HG02642 (cell line): Measurements from ENCODE around the gene DLL1.

Experiments
- ATAC-seq: cut with Tn5 transposase; IDR thresholded peaks from one replicate; pipeline ENCODE4 v1.9.1; 2021; ENCODE audit warnings: mild to moderate bottlenecking; ENCODE audit not compliant: unreplicated experiment, poor library complexity

Gene DLL1

DNA sequence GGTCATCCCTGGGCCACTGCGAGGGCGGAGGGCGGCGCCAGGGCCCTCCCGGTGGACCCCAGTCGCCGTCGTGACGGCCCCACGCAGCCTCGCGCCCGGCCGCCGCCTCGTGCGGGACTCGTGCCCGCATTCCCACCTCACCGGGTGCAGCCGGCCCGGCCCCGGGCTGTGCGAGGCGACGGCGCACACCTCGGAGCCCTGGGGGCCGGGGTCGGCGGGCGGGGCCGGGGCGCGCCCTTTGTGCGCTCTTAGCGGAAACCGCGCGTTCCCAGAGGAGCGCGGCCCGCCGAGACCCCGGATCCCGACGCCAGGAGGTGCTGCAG is 5.5 kb upstream of the DLL1 start:
- ATAC-seq = no peak

DNA sequence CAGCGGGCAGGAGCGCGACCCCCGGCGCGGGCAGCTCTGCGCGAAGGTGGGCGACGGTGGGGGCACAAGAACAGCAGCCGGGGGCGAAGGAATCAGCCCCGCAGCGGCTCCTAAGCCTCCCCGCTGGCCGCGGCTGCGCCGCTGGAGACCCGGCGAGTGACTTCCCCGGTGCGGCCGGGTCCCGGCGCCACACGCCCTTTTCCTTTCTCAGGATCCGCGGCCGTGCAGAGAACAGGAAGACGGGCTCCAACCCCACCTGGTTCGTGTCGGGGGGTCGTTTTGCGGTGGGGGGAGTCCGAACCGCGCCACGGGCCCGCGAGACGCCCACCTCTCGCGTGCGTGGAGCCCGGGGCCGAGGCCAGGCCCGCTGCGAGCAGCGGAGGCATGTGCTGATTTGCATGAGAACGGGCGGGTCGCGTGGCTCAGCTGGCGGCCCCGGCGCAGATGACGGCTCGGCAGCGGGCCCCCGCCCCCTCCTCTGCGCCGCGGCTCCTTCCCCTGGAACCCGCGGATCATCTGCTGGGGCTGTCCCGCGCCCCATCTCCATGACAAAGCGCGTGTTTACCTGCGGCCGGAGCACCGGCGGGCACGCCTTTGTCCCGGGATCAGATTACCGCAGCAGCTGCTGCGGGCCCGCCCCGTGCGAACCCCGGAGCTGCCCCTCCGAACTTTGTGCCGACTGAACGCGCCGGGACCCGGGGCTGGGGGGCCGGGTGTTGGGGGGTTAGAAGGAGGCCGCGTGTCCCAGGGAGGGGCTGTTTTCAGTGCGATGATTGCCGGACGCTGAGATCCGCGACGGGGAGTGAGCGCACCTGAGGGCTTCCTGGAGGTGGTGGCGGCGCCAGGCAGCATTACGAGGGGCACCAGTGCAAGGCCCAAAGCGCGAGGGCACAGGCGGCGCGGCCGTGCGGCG is 4.9 kb upstream of the DLL1 start:
- ATAC-seq = peak; percentile 61

DNA sequence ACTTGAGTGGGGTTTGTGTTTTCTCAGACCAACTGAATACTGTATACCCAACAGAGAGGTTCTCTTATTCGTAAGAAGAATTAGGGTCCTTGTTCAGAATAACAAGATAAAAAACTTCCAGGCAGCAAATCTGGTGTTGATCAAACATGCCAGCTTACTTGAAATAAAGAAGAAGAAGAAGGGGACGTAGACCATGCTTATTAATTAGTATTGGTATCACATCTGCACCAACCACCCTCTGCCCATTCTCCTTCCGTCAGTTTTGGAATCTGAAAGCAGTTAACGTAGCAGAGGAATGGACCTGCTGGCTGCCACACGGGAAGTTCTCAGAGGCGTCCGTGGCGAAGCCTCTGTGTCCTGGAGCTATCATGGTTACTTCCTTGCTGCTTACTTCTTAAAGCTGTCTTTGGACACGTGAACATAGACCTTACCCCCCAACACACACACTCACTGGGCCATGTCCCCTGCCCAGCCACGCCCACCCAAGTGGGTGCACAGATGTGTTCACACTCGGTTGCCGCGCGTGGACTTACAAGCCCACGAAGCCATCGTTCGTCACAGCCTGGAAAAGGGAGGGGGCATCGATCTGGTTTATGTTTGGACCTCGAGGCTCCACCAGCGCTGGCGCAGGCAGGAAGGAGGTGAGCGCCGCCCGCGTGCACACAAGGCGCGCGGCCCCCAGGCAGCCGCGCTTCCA is 4.1 kb upstream of the DLL1 start:
- peak; percentile 2 for ATAC-seq

DNA sequence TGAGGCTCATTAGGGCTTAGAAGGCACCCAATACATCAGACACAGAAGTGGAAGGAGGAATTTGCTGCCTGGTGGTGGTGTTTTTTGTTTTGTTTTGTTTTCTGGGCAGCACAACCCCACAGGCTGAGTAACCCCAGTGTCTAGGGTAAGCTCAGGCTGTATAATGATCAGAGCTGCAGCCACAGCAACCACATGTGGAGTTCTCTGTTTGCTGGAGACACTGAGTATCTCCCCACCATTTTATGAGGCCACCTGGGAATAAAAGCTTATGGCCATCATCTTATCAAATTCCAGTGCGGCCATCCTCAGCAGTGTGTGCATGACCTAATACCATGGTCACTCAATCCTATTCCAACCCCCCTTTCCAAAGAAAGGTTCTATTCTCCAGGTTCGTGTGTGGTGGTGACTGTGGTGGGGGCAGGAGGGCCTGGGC is 3.4 kb upstream of the DLL1 start:
- no peak for ATAC-seq

DNA sequence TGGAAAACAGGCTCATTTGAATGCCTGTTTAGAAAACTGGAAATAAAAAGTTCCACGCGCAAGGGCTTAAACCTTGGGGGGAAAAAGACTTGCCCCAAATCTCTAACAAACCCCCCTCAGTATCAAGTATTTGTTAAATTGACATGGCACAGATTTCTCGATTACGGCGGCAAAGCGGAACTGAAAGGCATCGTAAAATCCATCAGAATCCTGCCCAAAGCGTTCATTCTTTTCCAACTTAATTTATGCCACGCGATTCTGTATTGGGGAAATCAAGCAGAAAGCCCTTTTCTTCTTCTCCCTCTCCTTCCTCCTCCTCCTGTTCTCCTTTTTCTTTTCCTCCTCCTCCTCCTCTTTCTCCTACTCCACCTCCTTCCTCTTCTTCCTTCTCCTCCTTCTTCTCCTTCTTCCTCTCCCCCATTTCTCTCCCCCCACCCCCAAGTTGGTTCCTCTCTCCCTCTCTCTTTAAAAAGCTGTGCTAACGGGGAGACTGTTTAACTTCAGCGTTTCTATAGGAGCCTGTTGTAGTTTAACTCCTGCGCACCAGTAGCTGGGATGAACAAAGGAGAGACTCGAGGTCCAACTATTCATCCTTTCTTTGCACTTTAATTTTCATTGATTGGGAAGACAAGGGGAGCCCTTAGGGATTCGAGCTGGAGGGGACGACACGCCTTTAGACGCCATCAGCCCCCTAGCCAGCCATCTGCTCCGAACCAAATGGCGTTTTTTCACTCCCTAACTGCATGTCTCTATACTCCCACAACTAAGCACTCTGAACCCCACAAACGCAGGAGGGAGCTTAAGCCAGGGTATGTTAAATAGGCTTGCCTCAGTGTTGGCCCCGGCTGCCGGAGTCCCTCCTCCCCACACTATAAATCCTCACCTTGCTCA is 2.7 kb upstream of the DLL1 start:
- ATAC-seq = no peak

DNA sequence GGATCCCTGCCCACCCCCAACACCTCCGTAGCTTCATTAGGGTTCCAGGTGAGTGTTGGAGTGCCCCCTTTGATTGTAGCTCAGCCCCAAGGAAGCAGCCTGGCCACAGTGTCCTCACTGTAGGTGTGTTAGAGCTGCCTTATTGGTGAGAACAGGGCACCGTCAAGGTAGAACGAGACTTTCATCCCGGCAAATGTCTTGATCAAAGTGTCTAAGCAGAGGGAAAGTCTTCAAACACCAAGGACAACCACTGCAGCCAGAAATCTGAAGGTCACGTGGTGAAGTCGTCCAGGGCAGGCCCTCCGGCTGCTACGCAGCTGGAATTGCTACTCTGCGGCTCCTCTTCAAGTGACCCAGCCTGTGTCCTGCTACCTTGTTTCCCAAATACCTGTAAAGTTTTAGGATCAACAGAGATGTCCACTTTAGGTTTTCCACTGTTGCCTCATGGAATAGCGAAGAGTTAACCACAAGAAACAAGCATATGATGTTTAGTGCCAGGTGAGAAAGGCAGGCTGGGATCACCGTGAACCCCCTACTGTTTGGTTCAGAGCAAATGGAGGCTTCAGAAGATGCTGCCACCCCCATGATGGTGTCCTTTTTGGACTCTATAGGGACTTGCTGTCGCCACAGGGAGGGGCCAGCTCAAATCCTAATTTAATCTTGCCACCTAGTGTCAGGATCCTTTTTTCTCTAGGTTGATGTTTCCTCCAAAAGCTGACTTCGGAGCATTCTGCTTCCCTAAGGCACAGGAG is 1.7 kb upstream of the DLL1 start:
- ATAC-seq = no peak

DNA sequence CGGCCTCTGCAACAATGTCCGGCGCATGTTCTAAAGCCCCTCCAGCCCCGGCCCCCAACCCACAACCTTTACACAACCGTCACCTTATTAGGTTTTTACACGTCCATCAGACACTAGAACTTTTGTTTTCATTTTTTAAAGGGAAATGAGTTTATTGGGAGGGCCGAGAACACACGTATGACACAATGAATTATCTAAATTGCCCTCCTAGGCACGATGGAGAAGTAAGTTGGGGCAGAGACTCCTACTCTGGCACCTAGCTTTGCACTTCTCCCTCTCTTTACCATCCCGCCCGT is 1.2 kb upstream of the DLL1 start:
- no peak for ATAC-seq

DNA sequence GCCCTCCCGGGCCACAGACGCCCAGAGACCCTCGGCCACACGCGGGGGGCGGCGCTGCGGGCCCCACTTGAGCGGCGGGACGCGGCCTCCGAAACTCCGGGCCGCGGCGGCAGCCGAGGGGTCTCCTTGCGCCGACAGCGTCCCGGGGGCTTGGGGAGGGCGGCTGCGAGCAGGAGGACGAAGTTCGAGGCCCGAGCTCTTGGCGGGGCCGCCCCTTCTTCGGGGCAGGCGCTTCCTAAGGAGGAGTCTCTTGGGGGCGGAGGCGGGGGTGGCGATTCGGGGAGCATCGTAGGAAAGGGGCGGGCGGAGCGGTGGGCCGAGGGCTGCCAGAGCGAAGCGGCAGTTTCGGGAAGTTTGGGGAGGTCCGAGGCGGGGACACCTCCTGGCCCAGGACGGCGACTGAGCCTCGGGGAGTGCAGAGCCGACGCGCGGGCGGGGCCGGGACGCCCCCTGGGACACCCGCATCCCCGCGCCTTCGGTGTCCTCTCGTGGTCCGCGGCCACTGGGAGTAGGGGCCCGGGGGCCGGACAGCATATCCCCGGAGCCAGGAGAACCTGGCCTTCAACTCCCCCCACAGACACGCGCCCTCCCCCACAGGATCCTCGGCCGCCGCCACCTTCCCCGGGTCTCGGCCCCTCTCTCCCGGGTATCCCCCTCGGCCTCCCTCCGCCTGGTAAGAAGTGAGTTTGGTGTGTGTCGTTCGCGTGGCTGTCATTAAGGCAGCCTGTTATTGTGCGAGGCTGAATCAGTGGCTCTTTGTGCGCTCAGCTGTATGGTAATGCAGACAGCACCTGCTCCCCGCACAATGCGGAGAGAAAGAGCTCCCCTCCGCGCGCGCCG is 613 bp upstream of the DLL1 start:
- ATAC-seq = no peak

DNA sequence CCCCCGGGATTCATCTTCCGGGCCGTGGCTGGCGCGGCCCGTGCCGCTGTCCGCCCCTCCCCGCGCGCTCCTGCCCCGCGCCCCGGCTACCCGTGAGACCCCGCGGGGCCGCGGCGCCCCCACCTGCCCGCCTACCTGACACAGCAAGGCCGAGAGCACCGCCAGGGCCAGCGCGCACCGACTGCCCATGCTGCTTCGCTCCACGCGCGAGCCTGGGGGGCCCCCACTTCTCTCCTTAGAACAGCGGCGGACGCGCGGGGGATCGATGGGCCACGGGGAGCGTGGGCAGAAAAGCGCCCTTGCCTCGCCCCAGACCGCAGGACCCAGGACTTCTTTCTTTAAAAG is 955 bp downstream of the DLL1 start:
- ATAC-seq = no peak

DNA sequence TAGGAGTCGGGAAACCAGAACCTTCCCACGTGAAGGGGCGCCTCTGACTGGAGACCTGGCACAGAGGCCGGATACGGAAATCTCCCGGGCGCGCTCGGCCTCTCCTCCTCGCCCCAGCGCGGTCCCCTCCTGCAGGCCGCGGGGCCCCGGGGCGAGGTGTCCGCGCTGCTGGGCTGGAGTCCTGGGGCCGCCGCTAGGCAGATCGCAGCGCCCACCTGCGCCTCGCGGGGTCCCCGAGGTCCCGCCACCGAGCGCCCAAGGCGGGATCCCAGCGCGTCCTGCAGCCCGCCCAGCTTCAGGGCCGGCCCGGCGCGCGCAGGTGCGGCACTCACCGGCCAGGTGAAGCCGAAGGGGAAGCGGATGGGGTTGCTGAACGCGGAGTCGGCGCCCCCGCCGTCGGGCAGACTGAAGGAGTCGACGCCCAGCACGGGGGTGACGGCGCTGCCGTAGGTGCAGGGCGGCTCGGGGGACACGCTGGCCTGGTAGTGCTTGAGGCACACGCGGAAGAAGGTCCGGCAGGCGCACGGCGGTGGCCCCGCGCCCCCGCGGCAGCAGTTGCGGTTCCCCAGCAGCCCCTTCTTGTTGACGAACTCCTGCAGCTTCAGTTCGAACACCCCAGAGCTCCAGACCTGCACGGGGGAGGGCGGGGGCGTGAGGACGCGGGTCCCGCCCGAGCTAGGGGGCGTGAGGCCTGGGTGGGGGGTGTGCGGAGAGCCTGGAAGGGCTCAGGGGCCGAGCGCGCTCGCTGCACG is 1.5 kb downstream of the DLL1 start:
- ATAC-seq = no peak

DNA sequence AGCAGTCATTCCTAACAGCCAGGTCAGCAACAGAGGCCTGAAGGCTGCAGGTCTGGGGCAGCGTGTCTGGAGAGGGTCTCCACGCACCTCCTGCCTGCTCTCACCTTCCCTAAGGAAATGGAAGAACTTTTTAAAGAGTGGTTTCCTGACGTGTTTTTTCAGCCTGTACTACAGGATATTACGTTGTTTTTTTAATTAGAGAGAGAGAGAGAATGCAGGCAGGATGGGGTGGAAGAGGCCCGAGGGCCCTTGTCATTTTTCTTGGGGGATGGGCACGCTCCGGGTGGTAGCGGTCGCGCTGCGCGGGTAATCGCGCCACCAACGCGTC is 2.1 kb downstream of the DLL1 start:
- no peak for ATAC-seq

DNA sequence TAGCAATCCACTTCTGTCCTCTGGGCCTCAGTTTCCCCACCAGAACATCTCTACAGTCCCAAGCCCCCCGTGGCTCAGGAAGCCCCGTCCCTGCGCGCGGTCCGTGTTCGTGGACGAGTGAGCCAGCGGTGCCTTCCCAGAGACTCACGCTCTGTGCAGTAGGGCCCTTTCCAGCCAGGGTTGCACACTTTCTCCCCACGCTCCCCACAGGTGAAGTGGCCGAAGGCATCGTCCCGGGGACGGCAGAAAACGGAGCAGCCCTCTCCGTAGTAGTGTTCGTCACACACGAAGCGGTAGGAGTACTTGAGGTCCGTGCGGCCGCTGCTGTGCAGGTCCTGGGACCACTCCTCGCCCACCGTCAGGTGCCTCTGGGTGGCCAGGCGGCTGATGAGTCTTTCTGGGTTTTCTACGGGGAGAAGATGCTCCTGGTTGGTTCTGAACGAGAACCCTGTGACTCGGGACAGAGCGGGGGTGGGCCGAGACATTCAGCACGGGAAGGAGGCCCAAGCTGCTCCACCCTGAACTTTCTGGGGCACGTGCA is 2.7 kb downstream of the DLL1 start:
- no peak for ATAC-seq

DNA sequence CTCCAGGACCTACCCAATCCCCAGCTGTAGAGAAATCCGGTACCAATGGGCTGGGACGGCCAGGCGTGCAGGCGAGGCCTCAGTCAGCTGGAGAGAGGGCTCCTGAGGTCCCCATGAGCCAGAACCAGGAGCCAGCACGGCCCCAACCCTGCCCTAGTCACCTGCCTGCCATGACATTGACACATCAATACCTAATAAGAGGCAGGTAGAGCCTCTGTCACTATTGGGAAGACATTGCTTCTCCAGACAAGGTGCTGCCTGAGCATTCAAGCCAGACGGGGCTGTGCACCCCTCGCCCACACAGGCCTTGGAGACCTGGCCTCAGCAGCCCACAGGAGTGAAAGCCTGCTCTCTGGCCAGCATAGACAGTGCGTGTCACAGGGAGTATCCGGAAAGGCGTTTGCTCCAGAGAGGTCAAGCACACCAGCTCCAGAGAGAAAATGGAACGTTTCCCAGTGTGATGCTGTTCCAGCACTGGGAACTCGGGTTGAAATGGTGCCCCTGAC is 3.5 kb downstream of the DLL1 start:
- ATAC-seq = no peak

DNA sequence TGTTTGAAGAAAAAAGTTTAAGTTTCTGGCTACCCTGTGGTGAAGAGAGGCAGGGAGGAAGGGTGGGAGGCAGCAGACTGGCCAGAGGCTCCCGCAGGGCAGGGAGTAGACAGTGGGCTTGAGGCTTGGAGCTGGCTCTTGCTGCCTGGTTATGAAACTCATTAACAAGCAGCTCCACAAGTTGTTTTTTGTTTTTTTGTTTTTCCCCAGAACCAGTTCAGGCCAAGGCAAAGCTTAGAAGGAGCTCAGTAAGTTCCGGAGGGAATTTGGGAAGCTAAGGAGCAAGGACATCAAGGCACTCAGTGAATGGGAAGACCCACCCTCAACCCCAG is 4.0 kb downstream of the DLL1 start:
- no peak for ATAC-seq

DNA sequence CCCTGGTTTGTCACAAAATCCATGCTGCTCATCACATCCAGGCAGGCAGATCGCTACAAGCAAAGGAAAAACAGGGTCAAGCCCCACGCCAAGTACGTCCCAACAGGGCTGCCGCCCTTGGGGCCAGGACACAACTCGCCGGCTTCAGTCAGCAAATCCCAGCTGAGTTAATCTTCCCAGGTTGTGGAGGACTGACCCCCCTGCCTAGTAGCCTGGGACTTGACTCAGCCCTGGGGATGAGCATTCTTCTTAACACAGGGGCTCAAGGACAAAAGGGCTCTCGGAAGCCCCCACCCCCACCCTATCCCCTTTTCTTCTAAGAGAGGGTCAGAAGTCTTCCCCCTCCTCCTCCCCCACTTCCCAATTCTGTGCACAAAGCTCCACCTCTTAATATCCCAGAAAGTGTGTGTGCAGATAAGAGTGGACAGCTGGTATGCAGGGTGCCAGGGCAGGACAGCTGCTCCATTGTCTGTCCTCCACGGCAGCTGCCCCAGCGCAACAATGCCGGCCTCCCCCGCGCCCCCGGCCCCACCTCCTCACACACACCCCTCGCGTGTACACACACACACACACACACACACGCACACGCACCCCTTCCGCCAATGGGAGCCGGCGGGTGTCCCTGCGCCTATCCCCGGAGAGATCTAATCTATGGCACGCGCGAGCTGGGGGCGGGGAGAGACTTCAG is 4.5 kb downstream of the DLL1 start:
- no peak for ATAC-seq

DNA sequence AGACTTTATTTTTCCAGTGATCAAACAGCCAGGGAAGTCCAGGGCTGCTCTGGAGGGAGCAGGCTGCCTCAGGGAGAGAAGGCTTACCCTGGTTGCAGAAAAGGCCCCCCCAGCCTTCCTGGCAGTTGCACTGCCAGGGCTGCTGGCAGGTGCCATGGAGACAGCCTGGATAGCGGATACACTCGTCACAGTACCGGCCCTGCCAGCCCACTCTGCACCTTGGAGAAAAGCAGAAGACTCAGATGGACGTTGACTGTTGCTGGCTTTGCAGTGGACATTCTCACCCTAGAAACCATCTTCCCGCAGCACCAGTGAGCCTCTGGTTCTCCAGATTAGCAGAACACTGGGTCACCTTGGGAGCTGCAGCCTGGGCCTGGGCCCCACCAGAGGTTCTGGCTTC is 5.4 kb downstream of the DLL1 start:
- no peak for ATAC-seq

DNA sequence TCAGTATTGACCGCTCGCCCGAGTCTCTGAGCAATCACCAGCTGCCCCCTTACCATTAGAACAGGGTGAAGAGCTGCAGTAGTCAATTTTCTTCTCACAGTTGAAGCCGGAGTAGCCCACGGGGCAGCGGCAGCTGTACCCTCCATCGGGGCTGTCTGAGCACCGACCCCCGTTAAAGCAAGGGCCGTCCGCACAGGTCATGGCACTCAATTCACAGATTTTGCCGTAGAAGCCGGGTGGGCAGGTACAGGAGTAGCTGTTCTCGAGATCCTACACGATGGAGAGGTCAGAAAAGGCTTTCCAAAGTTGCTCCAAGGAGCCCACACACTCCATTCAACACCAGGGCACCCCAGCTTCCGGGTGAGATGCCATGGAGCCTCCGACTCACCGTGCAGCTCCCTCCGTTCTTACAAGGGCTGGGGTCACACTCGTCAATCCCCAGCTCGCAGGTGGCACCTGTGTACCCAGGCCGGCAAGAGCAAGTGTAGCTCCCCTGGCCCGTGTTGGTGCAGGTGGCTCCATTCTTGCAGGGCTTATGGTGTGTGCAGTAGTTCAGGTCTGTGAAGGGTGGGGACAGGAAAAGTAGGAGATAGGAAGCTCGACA is 5.9 kb downstream of the DLL1 start:
- ATAC-seq = no peak
